Measurements from ENCODE around the gene GLIS2.

GLIS2 gene

GRCh38 chr16:4371357-4372000 is 55.6 kb downstream of the GLIS2 start, which contains the start of gene VASN:
VASN (plus strand) TSS chr16:4371848; CDS start chr16:4380878, 9,030 bp downstream.
- peak; percentile 76 for DNase-seq

- DNase-seq, result no peak
These were observed 56.2 kb downstream of the GLIS2 start for GRCh38 chr16:4372001-4372577.

GRCh38 chr16:4372578-4373355 is 56.9 kb downstream of the GLIS2 start:
- DNase-seq, result peak; percentile 93

GRCh38 chr16:4373356-4373908 is 57.6 kb downstream of the GLIS2 start:
- peak; percentile 58 for DNase-seq

- peak; percentile 97 for DNase-seq
These were observed 58.3 kb downstream of the GLIS2 start for GRCh38 chr16:4373909-4374742.

GRCh38 chr16:4375717-4376116 is 59.9 kb downstream of the GLIS2 start:
- no peak for DNase-seq

GRCh38 chr16:4376126-4376892 is 60.4 kb downstream of the GLIS2 start:
- peak; percentile 75 for DNase-seq

GRCh38 chr16:4376893-4377572 is 61.2 kb downstream of the GLIS2 start:
- DNase-seq, result no peak

- DNase-seq, result no peak
These were observed 61.8 kb downstream of the GLIS2 start for GRCh38 chr16:4377573-4378154.

- peak; percentile 64 for DNase-seq
These were observed 62.3 kb downstream of the GLIS2 start for GRCh38 chr16:4378161-4378666.

- DNase-seq, result no peak
These were observed 63.3 kb downstream of the GLIS2 start for GRCh38 chr16:4378999-4379690.

GRCh38 chr16:4380119-4381063 is 64.5 kb downstream of the GLIS2 start:
- DNase-seq, result no peak

GRCh38 chr16:4381072-4381934 is 65.4 kb downstream of the GLIS2 start:
- DNase-seq, result no peak

- no peak for DNase-seq
These were observed 66.3 kb downstream of the GLIS2 start for GRCh38 chr16:4381935-4382794.

- no peak for DNase-seq
These were observed 67.0 kb downstream of the GLIS2 start for GRCh38 chr16:4382795-4383357.
